SKM-1 treated with dmso at 0.1 percent for 144 hours (cell line): ENCODE data around the gene TRAPPC12.

Experiments used
- DNase-seq: peaks from one replicate; lab custom pipeline; 2025; ENCODE audit not compliant: unreplicated experiment; lab: John Stamatoyannopoulos, UW

The TRAPPC12 gene

GRCh38 chr2:3465844-3466481, 86.5 kb downstream of the TRAPPC12 start:
- no peak for DNase-seq

GRCh38 chr2:3466482-3466863, 87.0 kb downstream of the TRAPPC12 start:
- DNase-seq = no peak

- no peak for DNase-seq
Measured at GRCh38 chr2:3466966-3467365, 87.5 kb downstream of the TRAPPC12 start.

- no peak for DNase-seq
Measured at GRCh38 chr2:3467654-3468053, 88.2 kb downstream of the TRAPPC12 start.

GRCh38 chr2:3468296-3468988, 88.9 kb downstream of the TRAPPC12 start:
- no peak for DNase-seq

- no peak for DNase-seq
Measured at GRCh38 chr2:3469486-3469885, 90.0 kb downstream of the TRAPPC12 start.

- DNase-seq = no peak
Measured at GRCh38 chr2:3470166-3470651, 90.7 kb downstream of the TRAPPC12 start.

GRCh38 chr2:3470856-3471737, 91.6 kb downstream of the TRAPPC12 start:
- no peak for DNase-seq

GRCh38 chr2:3472296-3472695, 92.8 kb downstream of the TRAPPC12 start:
- no peak for DNase-seq

GRCh38 chr2:3472966-3473365, 93.5 kb downstream of the TRAPPC12 start:
- no peak for DNase-seq

GRCh38 chr2:3475771-3476170, 96.3 kb downstream of the TRAPPC12 start:
- no peak for DNase-seq

GRCh38 chr2:3476321-3476984, 97.0 kb downstream of the TRAPPC12 start:
- no peak for DNase-seq

- no peak for DNase-seq
Measured at GRCh38 chr2:3476985-3477327, 97.5 kb downstream of the TRAPPC12 start.

GRCh38 chr2:3478846-3479385, 99.4 kb downstream of the TRAPPC12 start:
- no peak for DNase-seq

GRCh38 chr2:3479430-3480320, 100.2 kb downstream of the TRAPPC12 start:
- DNase-seq = no peak

GRCh38 chr2:3480352-3481010, 101.0 kb downstream of the TRAPPC12 start:
- no peak for DNase-seq

GRCh38 chr2:3481011-3481400, 101.5 kb downstream of the TRAPPC12 start:
- no peak for DNase-seq

GRCh38 chr2:3481736-3482362, 102.4 kb downstream of the TRAPPC12 start:
- DNase-seq = no peak

GRCh38 chr2:3482363-3482821, 102.9 kb downstream of the TRAPPC12 start:
- DNase-seq = no peak
